Mammary epithelial cell (primary cell): ENCODE data around the gene INTS11.

Experiments
- CTCF ChIP-seq, 2 donors: IDR thresholded peaks in 1 of 2; conservative IDR thresholded peaks in 1 of 2; 2 replicates each; pipeline ENCODE4 v1.5.1; 2011 to 2012; ENCODE audit warnings: inconsistent platforms in 2 of 2, low read length in 2 of 2, mild to moderate bottlenecking in 2 of 2, control low read depth in 1 of 2, low read depth in 1 of 2; ENCODE audit not compliant: insufficient read depth in 1 of 2; ENCODE audit errors: extremely low read depth in 1 of 2
- EZH2 ChIP-seq: IDR thresholded peaks from 2 replicates; pipeline ENCODE4 v1.6.1; 2012; ENCODE audit warnings: low read length, inconsistent platforms, borderline replicate concordance

GRCh38 chr1:1275836-1276235, 48.6 kb downstream of the INTS11 start:
- TF ChIP-seq CTCF (conservative IDR thresholded peaks at IDR 0.05 in 1 of 2, IDR thresholded peaks at IDR 0.05 in 1 of 2; ENCODE audit: extremely low read depth in 1 of 2, insufficient read depth in 1 of 2, low read depth in 1 of 2, low read length in 2 of 2) (no peak), EZH2 (no peak)
